ENCODE results near the gene LGR4.

Gene LGR4

GRCh38 chr11:27427183-27427980 lies 45.2 kb downstream of the LGR4 start:
- no peak for DNase-seq (ENCODE audit: low read depth)

GRCh38 chr11:27425814-27426213 lies 46.8 kb downstream of the LGR4 start:
- no peak for DNase-seq (ENCODE audit: low read depth)

GRCh38 chr11:27423125-27423524 lies 49.5 kb downstream of the LGR4 start:
- DNase-seq (ENCODE audit: low read depth) = no peak

- no peak for DNase-seq (ENCODE audit: low read depth)
Observed at GRCh38 chr11:27421819-27422494, 50.6 kb downstream of the LGR4 start.

GRCh38 chr11:27420722-27421572 lies 51.6 kb downstream of the LGR4 start:
- DNase-seq (ENCODE audit: low read depth) = no peak

- no peak for DNase-seq (ENCODE audit: low read depth)
Observed at GRCh38 chr11:27420217-27420616, 52.4 kb downstream of the LGR4 start.

GRCh38 chr11:27418356-27418755 lies 54.2 kb downstream of the LGR4 start:
- no peak for DNase-seq (ENCODE audit: low read depth)

GRCh38 chr11:27416568-27417176 lies 55.9 kb downstream of the LGR4 start:
- no peak for DNase-seq (ENCODE audit: low read depth)

GRCh38 chr11:27414644-27415043 lies 57.9 kb downstream of the LGR4 start:
- DNase-seq (ENCODE audit: low read depth) = no peak

GRCh38 chr11:27413218-27413617 lies 59.4 kb downstream of the LGR4 start:
- no peak for DNase-seq (ENCODE audit: low read depth)

GRCh38 chr11:27412192-27412691 lies 60.3 kb downstream of the LGR4 start:
- no peak for DNase-seq (ENCODE audit: low read depth)

- DNase-seq (ENCODE audit: low read depth) = no peak
Observed at GRCh38 chr11:27411328-27411727, 61.3 kb downstream of the LGR4 start.

- DNase-seq (ENCODE audit: low read depth) = no peak
Observed at GRCh38 chr11:27410272-27410671, 62.3 kb downstream of the LGR4 start.

GRCh38 chr11:27409742-27410141 lies 62.8 kb downstream of the LGR4 start:
- DNase-seq (ENCODE audit: low read depth) = no peak

GRCh38 chr11:27409049-27409448 lies 63.5 kb downstream of the LGR4 start:
- DNase-seq (ENCODE audit: low read depth) = no peak

GRCh38 chr11:27408246-27408800 lies 64.3 kb downstream of the LGR4 start:
- no peak for DNase-seq (ENCODE audit: low read depth)

GRCh38 chr11:27406498-27407354 lies 65.9 kb downstream of the LGR4 start:
- no peak for DNase-seq (ENCODE audit: low read depth)

GRCh38 chr11:27405134-27405533 lies 67.5 kb downstream of the LGR4 start:
- no peak for DNase-seq (ENCODE audit: low read depth)

- DNase-seq (ENCODE audit: low read depth) = no peak
Observed at GRCh38 chr11:27404427-27404826, 68.2 kb downstream of the LGR4 start.

- DNase-seq (ENCODE audit: low read depth) = no peak
Observed at GRCh38 chr11:27403195-27403594, 69.4 kb downstream of the LGR4 start.

GRCh38 chr11:27402450-27402849 lies 70.1 kb downstream of the LGR4 start:
- DNase-seq (ENCODE audit: low read depth) = no peak

All from activated T-helper 9 cell treated with anti-CD3 and anti-CD28 coated beads, Interleukin-2, amount 50 U/mL, for 16 hours (primary cell).